ENCODE results near the gene SLC22A31. TPM values are rescaled to one million over a fixed set of nuclear protein-coding genes. Genes with fewer than 3 reads are reported as not detected.
"Not testable (repeated sequence)": the region's sequence is repeated elsewhere in the genome, so short reads cannot be mapped to it uniquely, and the experiment has no call there.

SLC22A31 gene
- total RNA-seq, result under 1 TPM; 0.23 to 0.53 TPM

DNA sequence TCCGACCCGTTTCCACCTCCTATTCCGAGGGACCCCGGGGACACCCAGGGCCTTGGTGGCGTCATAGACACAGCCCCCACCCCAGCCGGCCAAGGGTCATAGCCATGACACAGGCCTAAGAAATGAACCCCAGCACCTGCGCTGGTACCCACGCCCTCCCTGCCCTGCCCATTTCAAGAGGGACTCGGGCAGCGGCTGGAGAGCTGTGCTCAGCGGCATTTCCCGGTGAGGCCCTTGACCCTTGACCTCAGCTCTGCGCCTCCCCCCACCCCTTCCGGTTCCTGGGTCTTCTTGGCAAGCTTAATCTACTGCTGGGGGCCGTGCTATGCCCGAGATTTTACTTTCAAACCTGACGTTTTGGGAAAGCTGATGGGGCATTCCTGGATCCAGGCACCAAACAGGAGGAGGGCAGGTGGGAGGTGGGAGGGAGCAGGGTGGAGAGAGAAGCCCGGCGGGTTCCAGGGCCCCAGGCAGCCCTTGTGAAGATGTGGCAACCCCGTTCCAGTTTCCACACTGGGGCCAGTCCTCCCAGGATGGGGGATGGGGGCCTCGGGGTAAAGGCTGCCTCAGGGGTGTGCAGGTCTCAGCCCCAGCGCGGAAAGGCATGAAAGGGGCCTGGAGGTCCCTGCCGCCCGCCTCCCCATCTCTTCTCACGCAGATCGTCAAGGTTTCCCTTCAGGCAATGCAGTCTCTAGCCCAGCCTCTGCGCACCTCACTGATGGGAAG lies at the start of gene SLC22A31:
SLC22A31 (minus strand) TSS at position 414 of the 726 bp plus-strand sequence; CDS start at position 378, 36 bp downstream.
- peak within 1 kb of the TSS; percentile 13 for H3K4me3 Mint-ChIP-seq
- POLR2A ChIA-PET, result no interaction called here
- H3K9me3 Mint-ChIP-seq, result no peaks in the 10 kb centered on the region
- no peak within 1 kb of the TSS for H3K27ac Mint-ChIP-seq
- no peak for DNase-seq
- peaks cover 7% of the 10 kb centered on the region for H3K36me3 Mint-ChIP-seq (ENCODE audit: low read depth)
- H3K4me1 Mint-ChIP-seq, result peaks cover 14% of the 10 kb centered on the region
- CTCF ChIA-PET, result no interaction called here
- peaks cover 32% of the 10 kb centered on the region for H3K27me3 Mint-ChIP-seq

DNA sequence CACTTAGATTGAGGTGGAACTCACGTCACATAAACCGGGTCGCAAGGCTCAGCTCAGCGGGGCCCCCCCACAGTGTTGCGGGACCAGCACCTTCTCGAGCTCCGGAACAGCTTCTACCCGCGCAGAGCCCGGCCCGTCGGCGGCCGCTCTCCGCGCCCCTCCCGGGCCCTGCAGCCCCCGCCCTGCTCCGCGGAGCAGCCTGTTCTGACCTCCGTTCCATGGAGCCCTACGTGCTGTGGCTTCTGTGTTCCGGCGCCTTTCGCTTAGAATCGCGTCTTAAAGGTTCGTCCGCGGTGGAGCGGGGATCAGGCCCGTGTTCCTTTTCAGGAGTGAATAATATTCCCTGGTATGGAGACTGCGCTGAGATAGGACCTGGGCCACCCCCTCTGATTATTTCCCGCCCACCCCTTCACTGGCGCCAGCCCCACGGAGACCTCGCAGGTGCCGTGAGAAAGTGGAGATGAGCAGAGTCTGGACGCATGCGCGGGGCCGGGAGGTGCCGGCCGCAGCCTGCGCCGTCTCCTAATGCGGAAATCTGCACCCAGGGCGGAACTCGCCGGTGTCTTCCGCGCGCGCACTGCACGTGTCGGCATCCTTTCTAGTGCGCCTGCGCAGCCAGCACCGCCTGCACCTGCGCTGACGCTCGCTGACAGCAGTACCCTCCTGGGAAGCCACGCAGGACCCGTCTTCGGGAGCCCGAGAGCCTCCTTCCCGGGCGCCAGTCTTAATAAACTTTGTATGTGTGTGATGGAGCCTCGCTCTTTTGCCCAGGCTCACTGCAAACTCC lies 48.1 kb upstream of the SLC22A31 start:
- no peak for DNase-seq
- H3K27ac Mint-ChIP-seq, result no peak overlapping the region
- H3K4me3 Mint-ChIP-seq, result peak overlapping the region; percentile 69
- peaks cover 7% of the 10 kb centered on the region for H3K9me3 Mint-ChIP-seq
- CTCF ChIA-PET, result interaction anchor here (0.8 kb wide), 1 partner anchor 41 kb away, joined by 3 read pairs; no protein-coding TSS in a partner anchor
- peaks cover 4% of the 10 kb centered on the region for H3K36me3 Mint-ChIP-seq (ENCODE audit: low read depth)
- peaks cover 3% of the 10 kb centered on the region for H3K27me3 Mint-ChIP-seq
- peaks cover 10% of the 10 kb centered on the region for H3K4me1 Mint-ChIP-seq
- POLR2A ChIA-PET, result interaction anchor here (1.3 kb wide), 1 partner anchor 31 kb away, joined by 5 read pairs; the partner anchor contains the start of gene ZNF778

DNA sequence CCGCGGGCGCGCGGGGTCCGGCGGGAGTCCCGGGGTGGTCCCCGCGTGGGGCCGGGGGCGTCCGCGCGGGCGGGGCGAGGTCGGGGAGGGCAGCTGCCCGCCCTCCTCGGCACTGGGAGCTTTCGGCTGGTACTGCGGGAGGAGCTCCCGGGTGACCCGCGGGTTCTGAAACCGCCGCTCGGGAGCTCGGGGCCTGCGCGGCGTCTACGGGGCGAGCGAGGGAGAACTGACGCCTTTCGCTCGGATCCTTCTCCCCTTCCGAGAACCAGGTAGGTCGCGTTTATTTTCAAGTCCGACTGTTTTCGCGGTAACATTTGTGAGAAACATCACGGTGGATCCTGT lies 47.4 kb upstream of the SLC22A31 start:
- H3K27me3 Mint-ChIP-seq; DNase-seq; H3K36me3 Mint-ChIP-seq (ENCODE audit: low read depth); H3K27ac Mint-ChIP-seq; H3K9me3 Mint-ChIP-seq: not testable (repeated sequence)
- peaks cover 14% of the 10 kb centered on the region for H3K4me1 Mint-ChIP-seq
- ChIA-PET CTCF (interaction anchor here (0.8 to 1.5 kb wide), 3 partner anchors 30 to 390 kb away, joined by 3 to 6 read pairs (median 3); partner anchors contain the start of gene ZNF778), POLR2A (interaction anchor here (1.0 to 1.5 kb wide), 4 partner anchors 12 to 313 kb away, joined by 3 to 9 read pairs (median 4); partner anchors contain the start of gene ZNF778)
- H3K4me3 Mint-ChIP-seq, result peak overlapping the region; percentile 69

DNA sequence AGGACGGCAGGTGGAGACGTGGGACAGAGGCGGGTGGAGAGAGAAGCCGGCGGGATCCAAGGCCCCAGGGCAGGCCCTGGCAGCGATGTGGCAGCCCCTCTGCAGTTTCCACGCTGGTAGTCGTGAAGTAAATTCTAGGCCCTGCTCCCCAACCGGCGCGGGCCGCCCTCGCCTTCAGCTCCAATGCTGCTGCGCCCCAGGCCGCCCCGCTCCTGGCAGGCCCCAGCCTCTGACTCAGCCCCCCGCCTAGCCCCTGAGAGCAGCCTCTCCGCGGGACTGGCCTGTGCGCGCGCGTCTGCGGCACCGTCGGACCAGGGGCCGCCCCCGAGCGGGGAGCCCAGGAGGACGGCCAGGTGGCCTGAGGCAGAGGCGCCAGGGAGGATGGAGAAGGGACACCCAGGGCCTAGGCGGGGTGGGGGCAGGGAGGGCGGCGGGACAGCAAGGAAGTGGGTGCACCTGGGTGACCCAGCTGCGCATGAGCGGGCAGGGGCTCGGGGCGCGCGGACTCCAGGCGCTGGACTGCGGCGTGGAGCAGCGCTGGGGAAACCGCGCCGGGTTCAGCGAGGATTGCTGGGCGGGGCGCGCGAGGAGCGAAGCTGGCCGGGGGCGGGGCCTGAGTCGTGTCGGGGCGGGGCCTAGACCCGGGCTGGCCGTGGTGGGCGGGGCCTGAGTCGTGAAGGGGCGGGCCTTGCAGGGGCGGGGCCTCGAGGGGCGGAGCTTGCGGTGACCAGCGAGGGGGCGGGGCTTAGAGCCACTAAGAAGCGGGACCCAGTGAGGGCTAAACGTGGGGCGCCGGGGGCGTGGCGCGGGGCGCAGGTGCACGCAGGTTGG lies 46.8 kb upstream of the SLC22A31 start:
- peak; percentile 95 for DNase-seq
- Mint-ChIP-seq H3K27ac (no peak overlapping the region), H3K9me3 (peaks cover 7% of the 10 kb centered on the region), H3K27me3 (peaks cover 3% of the 10 kb centered on the region), H3K4me3 (peak overlapping the region; percentile 56), H3K36me3 (ENCODE audit: low read depth) (peaks cover 4% of the 10 kb centered on the region), H3K4me1 (peaks cover 14% of the 10 kb centered on the region)
- ChIA-PET POLR2A (interaction anchor here (0.6 to 2.3 kb wide), 6 partner anchors 12 to 314 kb away, joined by 3 to 9 read pairs (median 4); partner anchors contain the start of gene ZNF778), CTCF (interaction anchor here (0.8 to 1.5 kb wide), 3 partner anchors 30 to 389 kb away, joined by 3 to 6 read pairs (median 3); partner anchors contain the start of gene ZNF778)

DNA sequence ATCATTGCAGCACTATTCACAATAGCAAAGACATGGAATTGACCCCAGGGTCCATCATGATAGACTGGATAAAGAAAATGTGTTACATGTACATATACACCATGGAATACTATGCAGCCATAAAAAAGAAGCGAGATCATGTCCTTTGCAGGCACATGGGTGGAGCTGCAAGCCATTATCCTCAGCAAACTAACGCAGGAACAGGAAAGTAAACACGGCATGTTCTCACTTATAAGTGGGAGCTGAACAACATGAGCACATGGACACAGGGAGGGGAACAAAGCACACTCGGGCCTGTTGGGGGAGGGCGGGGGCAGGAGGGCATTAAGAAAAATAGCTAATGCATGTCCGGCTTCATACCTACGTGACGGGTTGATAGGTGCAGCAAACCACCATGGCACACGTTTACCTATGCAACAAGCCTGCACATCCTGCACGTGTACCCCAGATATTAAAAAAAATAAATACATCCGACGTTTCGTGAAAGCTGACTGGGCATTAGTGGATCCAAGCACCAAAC lies 46.1 kb upstream of the SLC22A31 start:
- H3K36me3 Mint-ChIP-seq (ENCODE audit: low read depth), result peaks cover 4% of the 10 kb centered on the region
- peaks cover 16% of the 10 kb centered on the region for H3K4me1 Mint-ChIP-seq
- H3K27ac Mint-ChIP-seq, result no peak overlapping the region
- peaks cover 7% of the 10 kb centered on the region for H3K9me3 Mint-ChIP-seq
- H3K27me3 Mint-ChIP-seq, result peaks cover 3% of the 10 kb centered on the region
- no peak for DNase-seq
- ChIA-PET POLR2A (interaction anchor here (1.3 to 2.3 kb wide), 3 partner anchors 13 to 261 kb away, joined by 3 to 9 read pairs (median 5); no protein-coding TSS in a partner anchor), CTCF (interaction anchor here (1.5 kb wide), 1 partner anchor 388 kb away, joined by 6 read pairs; no protein-coding TSS in a partner anchor)
- peak overlapping the region; percentile 43 for H3K4me3 Mint-ChIP-seq

DNA sequence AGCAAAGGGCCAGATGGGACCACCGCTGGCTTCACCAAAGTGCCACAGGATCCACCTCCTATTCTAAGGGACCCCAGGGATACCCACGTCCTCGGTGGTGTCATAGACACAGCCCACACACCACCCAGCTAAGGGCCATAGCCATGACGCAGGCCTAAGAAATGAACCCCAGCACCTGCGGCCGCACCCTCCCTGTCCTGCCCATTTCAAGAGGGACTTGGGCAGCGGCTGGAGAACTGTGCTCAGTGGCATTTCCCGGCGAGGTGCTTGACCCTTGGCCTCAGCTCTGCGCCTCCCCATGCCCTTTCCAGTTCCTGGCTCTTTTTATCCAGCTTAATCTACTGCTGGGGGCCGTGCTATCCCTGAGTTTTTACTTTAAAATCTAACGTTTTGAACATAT lies 44.4 kb upstream of the SLC22A31 start:
- POLR2A ChIA-PET, result no interaction called here
- CTCF ChIA-PET, result no interaction called here

DNA sequence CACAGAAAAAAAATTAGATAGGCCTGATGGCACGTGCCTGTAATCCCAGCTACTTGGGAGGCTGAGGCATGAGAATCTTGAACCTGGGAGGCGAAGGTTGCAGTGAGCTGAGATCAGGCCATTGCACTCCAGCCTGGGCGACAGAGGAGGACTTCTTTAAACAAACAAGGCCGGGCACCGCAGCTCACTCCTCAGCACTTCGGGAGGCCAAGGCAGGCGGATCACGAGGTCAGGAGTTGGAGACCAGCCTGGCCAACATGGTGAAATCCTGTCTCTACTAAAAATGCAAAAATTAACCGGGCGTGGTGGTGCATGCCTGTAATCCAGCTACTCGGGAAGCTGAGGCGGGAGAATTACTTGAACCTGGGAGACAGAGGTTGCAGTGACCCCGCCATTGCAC lies 43.9 kb upstream of the SLC22A31 start:
- H3K27ac Mint-ChIP-seq, result not testable (repeated sequence)

More for the DNA sequence above, 44.4 kb upstream of the SLC22A31 start:
- DNase-seq, result no peak
- Mint-ChIP-seq H3K27me3 (no peaks in the 10 kb centered on the region), H3K4me3 (no peak overlapping the region), H3K9me3 (no peaks in the 10 kb centered on the region), H3K36me3 (ENCODE audit: low read depth) (peaks cover 3% of the 10 kb centered on the region), H3K27ac (no peak overlapping the region), H3K4me1 (peaks cover 25% of the 10 kb centered on the region)

DNA sequence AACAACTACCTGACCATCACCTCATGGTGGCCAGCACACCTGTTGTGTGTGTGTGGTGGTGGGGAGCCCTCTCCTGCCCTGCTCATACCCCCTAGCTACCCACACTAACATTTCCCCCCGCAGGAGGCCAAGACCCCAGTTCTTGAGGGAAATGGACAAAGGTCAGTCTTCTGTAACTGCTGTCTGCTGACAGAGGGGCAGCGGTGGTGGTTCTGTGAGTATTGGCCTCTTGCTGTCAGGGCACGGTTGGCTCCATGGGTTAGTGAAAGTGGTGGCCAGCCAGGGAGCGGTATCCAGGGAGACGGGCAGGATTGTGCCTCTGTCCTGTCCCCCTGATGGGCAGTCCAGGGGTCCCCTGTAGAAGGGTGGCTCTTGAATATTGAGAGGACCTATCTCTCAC lies 43.3 kb upstream of the SLC22A31 start:
- peaks cover 2% of the 10 kb centered on the region for H3K36me3 Mint-ChIP-seq (ENCODE audit: low read depth)
- H3K4me3 Mint-ChIP-seq, result no peak overlapping the region
- CTCF ChIA-PET, result no interaction called here
- H3K27ac Mint-ChIP-seq, result no peak overlapping the region
- H3K27me3 Mint-ChIP-seq, result no peaks in the 10 kb centered on the region
- DNase-seq, result no peak
- POLR2A ChIA-PET, result no interaction called here
- peaks cover 27% of the 10 kb centered on the region for H3K4me1 Mint-ChIP-seq
- no peaks in the 10 kb centered on the region for H3K9me3 Mint-ChIP-seq

More for the DNA sequence above, 43.9 kb upstream of the SLC22A31 start:
- CTCF ChIA-PET; H3K27me3 Mint-ChIP-seq; H3K36me3 Mint-ChIP-seq (ENCODE audit: low read depth); DNase-seq; H3K4me3 Mint-ChIP-seq; H3K9me3 Mint-ChIP-seq; POLR2A ChIA-PET: not testable (repeated sequence)
- peaks cover 27% of the 10 kb centered on the region for H3K4me1 Mint-ChIP-seq

DNA sequence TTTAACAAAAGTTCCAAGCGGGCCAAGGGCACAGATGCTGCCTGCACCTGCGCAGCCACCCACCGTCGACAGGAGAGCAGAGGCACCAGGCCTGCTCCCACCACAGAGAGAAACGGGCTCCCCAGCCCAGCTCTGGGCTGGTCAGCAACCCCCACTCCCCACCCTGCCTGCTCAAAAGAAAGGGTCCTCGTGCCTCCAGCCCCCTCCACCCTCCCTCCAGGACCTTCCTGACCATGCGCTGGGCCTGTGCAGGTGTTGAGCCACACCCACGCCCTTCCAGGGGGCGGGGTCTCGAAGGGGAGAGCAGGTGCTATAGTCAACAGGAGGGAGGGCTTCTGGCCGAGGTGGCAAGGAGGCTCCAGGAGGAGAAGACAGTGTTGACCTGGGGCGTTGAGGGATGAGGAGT lies 42.5 kb upstream of the SLC22A31 start:
- CTCF ChIA-PET, result no interaction called here

DNA sequence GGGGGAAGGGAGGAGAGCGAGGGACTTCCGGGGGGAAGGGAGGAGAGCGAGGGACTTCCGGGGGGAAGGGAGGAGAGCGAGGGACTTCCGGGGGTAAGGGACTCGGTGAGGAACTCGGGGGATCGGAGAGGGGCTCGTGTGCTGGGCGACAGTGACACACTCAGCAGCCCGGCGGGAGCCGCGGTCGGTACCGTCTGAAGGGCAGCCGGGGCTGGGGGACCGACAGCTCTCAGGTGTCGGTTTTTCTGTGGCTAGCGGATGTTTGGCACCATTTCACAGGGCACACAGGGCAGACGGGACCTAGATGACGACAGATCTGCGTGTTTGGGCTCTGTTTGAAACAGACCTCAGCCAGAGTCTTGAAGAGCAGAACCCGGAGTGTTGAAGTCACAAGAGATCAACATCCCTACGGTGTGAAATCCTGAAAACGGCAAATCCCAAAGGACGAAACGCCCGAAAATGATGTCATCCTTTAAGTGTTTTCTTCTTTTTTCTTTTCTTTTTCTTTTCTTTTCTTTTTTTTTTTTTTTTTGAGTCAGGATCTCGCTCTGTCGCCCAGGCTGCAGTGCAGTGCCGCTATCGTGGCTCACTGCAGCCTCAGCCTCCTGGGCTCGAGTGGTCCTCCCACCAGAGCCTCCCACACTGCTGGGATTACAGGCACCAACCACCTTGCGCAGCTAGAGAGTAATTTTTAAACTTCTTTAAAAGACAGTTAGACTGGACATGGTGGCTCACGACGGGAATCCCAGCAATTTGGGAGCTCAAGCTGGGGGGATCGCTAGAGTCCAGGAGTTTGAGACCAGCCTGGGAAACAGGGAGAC lies 41.1 kb upstream of the SLC22A31 start:
- Mint-ChIP-seq H3K27me3 (no peaks in the 10 kb centered on the region), H3K4me1 (peaks cover 24% of the 10 kb centered on the region), H3K4me3 (peak overlapping the region; percentile 96), H3K9me3 (no peaks in the 10 kb centered on the region), H3K27ac (peak overlapping the region; percentile 98), H3K36me3 (ENCODE audit: low read depth) (peaks cover 2% of the 10 kb centered on the region)
- POLR2A ChIA-PET, result interaction anchor here (0.6 to 3.0 kb wide), 20 partner anchors 16 to 430 kb away, joined by 3 to 21 read pairs (median 3); partner anchors contain the start of genes ACSF3, APRT, GALNS and SPG7
- CTCF ChIA-PET, result interaction anchor here (0.6 to 1.9 kb wide), 9 partner anchors 11 to 672 kb away, joined by 3 to 11 read pairs (median 4); partner anchors contain the start of genes ZC3H18 and ZNF778
- peak; percentile 81 for DNase-seq

More for the DNA sequence above, 42.5 kb upstream of the SLC22A31 start:
- peaks cover 27% of the 10 kb centered on the region for H3K4me1 Mint-ChIP-seq
- peaks cover 2% of the 10 kb centered on the region for H3K36me3 Mint-ChIP-seq (ENCODE audit: low read depth)
- POLR2A ChIA-PET, result no interaction called here
- H3K4me3 Mint-ChIP-seq, result peak overlapping the region; percentile 11
- no peaks in the 10 kb centered on the region for H3K27me3 Mint-ChIP-seq
- DNase-seq, result no peak
- H3K27ac Mint-ChIP-seq, result no peak overlapping the region
- H3K9me3 Mint-ChIP-seq, result no peaks in the 10 kb centered on the region

DNA sequence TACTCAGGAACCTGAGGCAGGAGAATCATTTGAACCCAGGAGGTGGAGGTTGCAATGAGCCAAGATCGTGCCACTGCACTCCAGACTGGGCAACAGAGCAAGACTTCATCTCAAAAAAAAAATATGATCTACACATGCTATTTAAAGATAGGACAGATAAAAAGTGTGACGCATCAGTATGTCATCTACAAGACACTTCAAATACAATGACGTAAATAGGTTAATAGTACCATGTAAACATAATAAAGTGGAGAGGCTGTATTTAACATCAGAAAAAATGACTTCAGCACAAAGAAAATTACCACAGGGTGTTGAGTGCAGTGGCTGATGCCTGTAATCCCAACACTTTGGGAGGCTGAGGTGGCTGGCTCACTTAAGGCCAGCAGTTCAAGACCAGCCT lies 37.4 kb upstream of the SLC22A31 start:
- no peak overlapping the region for H3K4me3 Mint-ChIP-seq
- ChIA-PET CTCF (no interaction called here), POLR2A (no interaction called here)
- no peaks in the 10 kb centered on the region for H3K27me3 Mint-ChIP-seq
- H3K4me1 Mint-ChIP-seq, result peaks cover 13% of the 10 kb centered on the region
- no peak for DNase-seq
- no peak overlapping the region for H3K27ac Mint-ChIP-seq
- H3K36me3 Mint-ChIP-seq (ENCODE audit: low read depth), result peaks cover 14% of the 10 kb centered on the region
- peaks cover 4% of the 10 kb centered on the region for H3K9me3 Mint-ChIP-seq

All from activated CD4-positive, alpha-beta memory T cell treated with anti-CD3 and anti-CD28 coated beads, Interleukin-2, amount 10 ng/mL, durations not matched to agents 7 days and 5 days (primary cell).